Smooth muscle cell (in vitro differentiated cells): ENCODE results near the gene FBRSL1. TPM values are rescaled to one million over a fixed set of nuclear protein-coding genes. Genes with fewer than 3 reads are reported as not detected.
"Not testable (repeated sequence)": the region's sequence is repeated elsewhere in the genome, so short reads cannot be mapped to it uniquely, and the experiment has no call there.

ENCODE experiments used
- DNase-seq: peaks from one replicate; lab custom pipeline; 2025; ENCODE audit not compliant: unreplicated experiment; lab: John Stamatoyannopoulos, UW
- H2AFZ ChIP-seq: fragments of 200-600 bp; sonication (generic); 2 replicates; pipeline ENCODE4 v1.6.0; 2016; ENCODE audit warnings: antibody characterized with exemption, low read depth, mild to moderate bottlenecking
- H3F3A ChIP-seq: fragments of 200-600 bp; sonication (generic); 2 replicates; pipeline ENCODE4 v1.6.0; 2017; ENCODE audit warnings: antibody characterized with exemption, low read depth
- H3K27ac ChIP-seq: fragments of 200-600 bp; sonication (generic); 2 replicates; pipeline ENCODE4 v1.5.1; 2016; ENCODE audit warnings: low read depth, mild to moderate bottlenecking
- H3K27me3 ChIP-seq: fragments of 200-600 bp; sonication (generic); 2 replicates; pipeline ENCODE4 v1.6.1; 2016; ENCODE audit warnings: low read depth, mild to moderate bottlenecking
- H3K36me3 ChIP-seq: fragments of 200-600 bp; sonication (generic); 2 replicates; pipeline ENCODE4 v1.5.1; 2016; ENCODE audit warnings: low read depth
- H3K4me1 ChIP-seq: fragments of 200-600 bp; sonication (generic); 2 replicates; pipeline ENCODE4 v1.5.1; 2016; ENCODE audit warnings: low read depth
- H3K4me2 ChIP-seq: fragments of 200-600 bp; sonication (generic); 2 replicates; pipeline ENCODE4 v1.6.0; 2016; ENCODE audit warnings: mild to moderate bottlenecking
- H3K4me3 ChIP-seq: fragments of 200-600 bp; sonication (generic); 2 replicates; pipeline ENCODE4 v1.5.1; 2016; ENCODE audit warnings: mild to moderate bottlenecking
- H3K79me2 ChIP-seq: fragments of 200-600 bp; sonication (generic); 2 replicates; pipeline ENCODE4 v1.6.0; 2016; ENCODE audit warnings: low read depth, mild to moderate bottlenecking
- H3K9ac ChIP-seq: fragments of 200-600 bp; sonication (generic); 2 replicates; pipeline ENCODE4 v1.6.0; 2016; ENCODE audit warnings: low read depth
- H3K9me3 ChIP-seq: fragments of 200-600 bp; sonication (generic); replicated peaks from 2 replicates; pipeline ENCODE4 v1.5.1; 2016; ENCODE audit warnings: low read depth
- H4K20me1 ChIP-seq: fragments of 200-600 bp; sonication (generic); 2 replicates; pipeline ENCODE4 v1.6.0; 2016; ENCODE audit warnings: low read depth
- CTCF ChIP-seq: fragments of 200-600 bp; sonication (generic); IDR thresholded peaks from 2 replicates; pipeline ENCODE4 v1.5.1; 2017; ENCODE audit warnings: borderline replicate concordance, mild to moderate bottlenecking, antibody characterized with exemption; ENCODE audit not compliant: insufficient read depth, poor library complexity, severe bottlenecking
- WGBS: methylation state at CpG from one replicate; pipeline ENCODE4 v1.1.7; 2016; ENCODE audit warnings: low lambda C conversion rate; 5-methylcytosine and 5-hydroxymethylcytosine counted together
- polyA plus RNA-seq: library from polyadenylated mRNA; unstranded; fragments of >200 nt; fragmentation: Nextera tagmentation; extraction: Ambion mirVana; gene quantifications from 2 replicates; pipeline ENCODE4 v1.2.1, GENCODE V29; 2016
- total RNA-seq: library from RNA; depleted of rRNA; stranded (reverse); fragments of >200 nt; gene quantifications from 2 replicates; pipeline ENCODE4 v1.2.3, GENCODE V29; 2014

The FBRSL1 gene
- total RNA-seq (2.3 and 7.9 TPM in 2 replicates), polyA plus RNA-seq (17.6 and 31.4 TPM in 2 replicates)

GRCh38 chr12:132489602-132490266 lies at the start of gene FBRSL1:
FBRSL1 (plus strand) TSS chr12:132490151.
- peak within 1 kb of the TSS; percentile 91 for H2AFZ ChIP-seq
- WGBS, result under 1% methylated on average over 27 of the region's 96 CpGs

GRCh38 chr12:132440420-132440819 lies 49.5 kb upstream of the FBRSL1 start:
- 89% methylated on average over 13 of the region's 13 CpGs for WGBS

More at GRCh38 chr12:132489602-132490266, at the start of gene FBRSL1:
- Histone ChIP-seq H3K9me3 (no peaks in the 10 kb centered on the region), H3K4me2 (peak within 1 kb of the TSS; percentile 99), H3K4me3 (peak within 1 kb of the TSS; percentile 85), H3F3A (no peaks in the 10 kb centered on the region), H3K36me3 (no peaks in the 10 kb centered on the region), H3K27me3 (no peaks in the 10 kb centered on the region), H3K9ac (peak within 1 kb of the TSS; percentile 73), H3K27ac (no peak within 1 kb of the TSS), H3K79me2 (peaks cover 41% of the 10 kb centered on the region), H4K20me1 (peaks cover 42% of the 10 kb centered on the region), H3K4me1 (peaks cover 12% of the 10 kb centered on the region)
- peak; percentile 85 for DNase-seq
- no peak for TF ChIP-seq CTCF

GRCh38 chr12:132441871-132442863 lies 47.8 kb upstream of the FBRSL1 start:
- TF ChIP-seq CTCF, result no peak
- WGBS, result 93% methylated on average over 48 of the region's 48 CpGs

More at GRCh38 chr12:132440420-132440819, 49.5 kb upstream of the FBRSL1 start:
- not testable (repeated sequence) for H3K36me3 ChIP-seq, H3F3A ChIP-seq, DNase-seq, H3K4me3 ChIP-seq, H3K27ac ChIP-seq, H3K9ac ChIP-seq, H2AFZ ChIP-seq, H3K4me1 ChIP-seq, H3K4me2 ChIP-seq, H3K9me3 ChIP-seq, H4K20me1 ChIP-seq, H3K79me2 ChIP-seq
- peaks cover 22% of the 10 kb centered on the region for H3K27me3 ChIP-seq

GRCh38 chr12:132443091-132443490 lies 46.9 kb upstream of the FBRSL1 start:
- Histone ChIP-seq H3F3A (no peaks in the 10 kb centered on the region), H2AFZ (no peak overlapping the region), H3K9ac (no peak overlapping the region), H3K4me2 (no peak overlapping the region), H4K20me1 (no peaks in the 10 kb centered on the region), H3K27me3 (no peaks in the 10 kb centered on the region), H3K4me1 (no peaks in the 10 kb centered on the region), H3K4me3 (no peak overlapping the region), H3K9me3 (no peaks in the 10 kb centered on the region), H3K27ac (no peak overlapping the region), H3K79me2 (no peaks in the 10 kb centered on the region), H3K36me3 (no peaks in the 10 kb centered on the region)
- no peak for TF ChIP-seq CTCF
- DNase-seq, result no peak
- WGBS, result 97% methylated on average over 25 of the region's 25 CpGs

More at GRCh38 chr12:132441871-132442863, 47.8 kb upstream of the FBRSL1 start:
- Histone ChIP-seq H3K27ac (no peak overlapping the region), H2AFZ (no peak overlapping the region), H3K27me3 (peaks cover 5% of the 10 kb centered on the region), H3K9me3 (no peaks in the 10 kb centered on the region), H3K9ac (no peak overlapping the region), H3K79me2 (no peaks in the 10 kb centered on the region), H3K36me3 (no peaks in the 10 kb centered on the region), H3F3A (no peaks in the 10 kb centered on the region), H3K4me3 (no peak overlapping the region), H3K4me1 (no peaks in the 10 kb centered on the region), H3K4me2 (no peak overlapping the region), H4K20me1 (no peaks in the 10 kb centered on the region)
- no peak for DNase-seq
